ENCODE data around the gene ACTN1.

- TF ChIP-seq, protein P1, sequence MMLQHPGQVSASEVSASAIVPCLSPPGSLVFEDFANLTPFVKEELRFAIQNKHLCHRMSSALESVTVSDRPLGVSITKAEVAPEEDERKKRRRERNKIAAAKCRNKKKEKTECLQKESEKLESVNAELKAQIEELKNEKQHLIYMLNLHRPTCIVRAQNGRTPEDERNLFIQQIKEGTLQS (IDR thresholded peaks at IDR 0.05; ENCODE audit: borderline replicate concordance, extremely low read depth, low read depth, low read length): no peak
- TF ChIP-seq, protein P2, sequence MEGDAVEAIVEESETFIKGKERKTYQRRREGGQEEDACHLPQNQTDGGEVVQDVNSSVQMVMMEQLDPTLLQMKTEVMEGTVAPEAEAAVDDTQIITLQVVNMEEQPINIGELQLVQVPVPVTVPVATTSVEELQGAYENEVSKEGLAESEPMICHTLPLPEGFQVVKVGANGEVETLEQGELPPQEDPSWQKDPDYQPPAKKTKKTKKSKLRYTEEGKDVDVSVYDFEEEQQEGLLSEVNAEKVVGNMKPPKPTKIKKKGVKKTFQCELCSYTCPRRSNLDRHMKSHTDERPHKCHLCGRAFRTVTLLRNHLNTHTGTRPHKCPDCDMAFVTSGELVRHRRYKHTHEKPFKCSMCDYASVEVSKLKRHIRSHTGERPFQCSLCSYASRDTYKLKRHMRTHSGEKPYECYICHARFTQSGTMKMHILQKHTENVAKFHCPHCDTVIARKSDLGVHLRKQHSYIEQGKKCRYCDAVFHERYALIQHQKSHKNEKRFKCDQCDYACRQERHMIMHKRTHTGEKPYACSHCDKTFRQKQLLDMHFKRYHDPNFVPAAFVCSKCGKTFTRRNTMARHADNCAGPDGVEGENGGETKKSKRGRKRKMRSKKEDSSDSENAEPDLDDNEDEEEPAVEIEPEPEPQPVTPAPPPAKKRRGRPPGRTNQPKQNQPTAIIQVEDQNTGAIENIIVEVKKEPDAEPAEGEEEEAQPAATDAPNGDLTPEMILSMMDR (IDR thresholded peaks at IDR 0.05 in 2 of 3, conservative IDR thresholded peaks at IDR 0.05 in 1 of 3; ENCODE audit: control insufficient read depth in 2 of 3, extremely low read depth in 1 of 3, insufficient read depth in 1 of 3, low read depth in 3 of 3, low read length in 3 of 3): peak in 1 of 3 experiments; percentile 33; a peak in 1 of 6 replicates
- TF ChIP-seq HCFC1 (IDR thresholded peaks at IDR 0.05; ENCODE audit: low read length): no peak
- no peak for TF ChIP-seq EP300 (IDR thresholded peaks at IDR 0.05; ENCODE audit: borderline replicate concordance in 1 of 2, control insufficient read depth in 1 of 2, low read depth in 2 of 2, low read length in 2 of 2)
- TF ChIP-seq ESRRA (IDR thresholded peaks at IDR 0.05; ENCODE audit: low read length): no peak
- TF ChIP-seq FOXM1 (IDR thresholded peaks at IDR 0.05; ENCODE audit: low read depth, low read length): no peak
- no peak for TF ChIP-seq DPF2 (IDR thresholded peaks at IDR 0.05)
- no peak for TF ChIP-seq EZH2 (IDR thresholded peaks at IDR 0.05; ENCODE audit: borderline replicate concordance, control insufficient read depth, low read depth, low read length)
Measured at GRCh38 chr14:68926236-68926635, 52.9 kb downstream of the ACTN1 start.

All from GM12878 (cell line).